Mesenchymal stem cell (in vitro differentiated cells and primary cell): ENCODE results near the gene AMIGO3.
"Not testable (repeated sequence)": the region's sequence is repeated elsewhere in the genome, so short reads cannot be mapped to it uniquely, and the experiment has no call there.

Experiments used
- DNase-seq: peaks from one replicate; pipeline ENCODE4 v3.0.0-alpha.2; 2013
- H2AFZ ChIP-seq: one replicate; pipeline ENCODE4 v1.6.1; 2013; ENCODE audit warnings: low read depth, mild to moderate bottlenecking, control low read depth, inconsistent platforms, low read length, moderate library complexity
- H2AK5ac ChIP-seq: 2 replicates; pipeline ENCODE4 v1.6.1; 2013; ENCODE audit warnings: low read length, moderate library complexity, mild to moderate bottlenecking, inconsistent platforms; ENCODE audit not compliant: severe bottlenecking
- H2BK120ac ChIP-seq: one replicate; pipeline ENCODE4 v1.6.1; 2013; ENCODE audit warnings: low read depth, mild to moderate bottlenecking, inconsistent platforms, low read length, moderate library complexity
- H2BK12ac ChIP-seq, 2 experiments: one replicate each; pipeline ENCODE4 v1.6.1; 2013; ENCODE audit warnings: inconsistent platforms in 2 of 2, low read length in 2 of 2, mild to moderate bottlenecking in 2 of 2, moderate library complexity in 2 of 2, control low read depth in 1 of 2
- H2BK15ac ChIP-seq: one replicate; pipeline ENCODE4 v1.6.1; 2013; ENCODE audit warnings: mild to moderate bottlenecking, low read depth, inconsistent platforms; ENCODE audit not compliant: poor library complexity, severe bottlenecking
- H2BK5ac ChIP-seq: 2 replicates; pipeline ENCODE4 v1.6.1; 2013; ENCODE audit warnings: low read depth, mild to moderate bottlenecking, low read length, control low read depth, inconsistent platforms; ENCODE audit not compliant: poor library complexity, severe bottlenecking
- H3K14ac ChIP-seq, 2 experiments: one replicate each; pipeline ENCODE4 v1.6.1; 2013; ENCODE audit warnings: inconsistent platforms in 2 of 2, low read length in 2 of 2, control low read depth in 1 of 2, mild to moderate bottlenecking in 1 of 2, moderate library complexity in 1 of 2
- H3K18ac ChIP-seq, 2 experiments: one replicate each; pipeline ENCODE4 v1.6.1; 2013; ENCODE audit warnings: inconsistent platforms in 2 of 2, low read length in 2 of 2, control low read depth in 1 of 2, low read depth in 1 of 2, mild to moderate bottlenecking in 1 of 2
- H3K23ac ChIP-seq, 2 experiments: one replicate each; pipeline ENCODE4 v1.6.1; 2013; ENCODE audit warnings: inconsistent platforms in 2 of 2, low read length in 2 of 2, mild to moderate bottlenecking in 2 of 2, moderate library complexity in 2 of 2, control low read depth in 1 of 2
- H3K27ac ChIP-seq: 2 replicates; pipeline ENCODE4 v1.5.1; 2013; ENCODE audit warnings: mild to moderate bottlenecking, moderate library complexity, low read length, control low read depth, inconsistent platforms; ENCODE audit not compliant: poor library complexity, severe bottlenecking
- H3K27me3 ChIP-seq, 2 experiments: 2 replicates each; pipeline versions ENCODE4 v1.6.1 to v1.7.0; 2013; ENCODE audit warnings: low read length in 2 of 2, mild to moderate bottlenecking in 2 of 2, moderate library complexity in 2 of 2, control low read depth in 1 of 2, inconsistent platforms in 1 of 2; ENCODE audit not compliant: control insufficient read depth in 1 of 2, insufficient read depth in 1 of 2
- H3K36me3 ChIP-seq, 2 experiments: 2 replicates each; pipeline versions ENCODE4 v1.6.1 to v1.7.0; 2013; ENCODE audit warnings: low read length in 2 of 2, control low read depth in 1 of 2, inconsistent platforms in 1 of 2, low read depth in 1 of 2, mild to moderate bottlenecking in 1 of 2; ENCODE audit not compliant: insufficient read depth in 2 of 2, control insufficient read depth in 1 of 2
- H3K4ac ChIP-seq, 2 experiments: one replicate each; pipeline ENCODE4 v1.6.1; 2013; ENCODE audit warnings: inconsistent platforms in 2 of 2, low read length in 2 of 2, mild to moderate bottlenecking in 2 of 2, moderate library complexity in 2 of 2, control low read depth in 1 of 2, low read depth in 1 of 2
- H3K4me1 ChIP-seq: 2 replicates; pipeline ENCODE4 v1.6.1; 2013; ENCODE audit warnings: low read depth, low read length, control low read depth; ENCODE audit not compliant: control insufficient read depth, insufficient read depth
- H3K4me2 ChIP-seq: 2 replicates; pipeline ENCODE4 v1.6.1; 2013; ENCODE audit warnings: low read length, mild to moderate bottlenecking, inconsistent platforms; ENCODE audit not compliant: poor library complexity, severe bottlenecking
- H3K4me3 ChIP-seq, 2 experiments: 2 replicates each; pipeline versions ENCODE4 v1.5.1 to v1.7.0; 2013; ENCODE audit warnings: low read length in 2 of 2, mild to moderate bottlenecking in 2 of 2, control low read depth in 1 of 2, low read depth in 1 of 2; ENCODE audit not compliant: insufficient read depth in 1 of 2
- H3K79me1 ChIP-seq: replicated peaks from 2 replicates; pipeline ENCODE4 v1.6.1; 2013; ENCODE audit warnings: mild to moderate bottlenecking, control low read depth, low read length, inconsistent platforms; ENCODE audit not compliant: poor library complexity, severe bottlenecking
- H3K9ac ChIP-seq: 2 replicates; pipeline ENCODE4 v1.7.0; 2013; ENCODE audit warnings: mild to moderate bottlenecking, low read length, moderate library complexity
- H3K9me3 ChIP-seq: 2 replicates; pipeline ENCODE4 v1.7.0; 2013; ENCODE audit warnings: mild to moderate bottlenecking, low read length; ENCODE audit not compliant: control insufficient read depth
- H4K8ac ChIP-seq: one replicate; pipeline ENCODE4 v1.6.1; 2013; ENCODE audit warnings: inconsistent platforms, mild to moderate bottlenecking, low read length, moderate library complexity
- H4K91ac ChIP-seq: one replicate; pipeline ENCODE4 v1.6.1; 2013; ENCODE audit warnings: mild to moderate bottlenecking, low read length, inconsistent platforms
- WGBS: methylation state at CpG from one replicate; pipeline ENCODE4 v1.1.7; 2013; ENCODE audit warnings: mixed read lengths; 5-methylcytosine and 5-hydroxymethylcytosine counted together

Gene AMIGO3

GRCh38 chr3:49699281-49699979 is 20.1 kb downstream of the AMIGO3 start:
- Histone ChIP-seq H3K23ac (no peak overlapping the region), H3K9ac (no peak overlapping the region), H2BK12ac (no peak overlapping the region), H3K36me3 (peaks cover 45 to 73% of the 10 kb centered on the region in 2 experiments), H2AK5ac (no peak overlapping the region), H4K91ac (no peak overlapping the region), H3K18ac (no peak overlapping the region), H2AFZ (no peak overlapping the region), H3K27ac (no peak overlapping the region), H3K9me3 (no peaks in the 10 kb centered on the region), H2BK15ac (no peak overlapping the region), H3K14ac (no peak overlapping the region), H3K4ac (no peak overlapping the region), H3K4me1 (peaks cover 12% of the 10 kb centered on the region), H3K27me3 (no peaks in the 10 kb centered on the region), H4K8ac (no peak overlapping the region), H3K79me1 (peaks cover 7% of the 10 kb centered on the region), H3K4me3 (no peak overlapping the region), H3K4me2 (no peak overlapping the region), H2BK120ac (no peak overlapping the region), H2BK5ac (no peak overlapping the region)
- DNase-seq = no peak
- 94% methylated on average over 11 of the region's 16 CpGs for WGBS

GRCh38 chr3:49695350-49696015 is 24.0 kb downstream of the AMIGO3 start:
- H3K4me2 ChIP-seq, H2AK5ac ChIP-seq, H3K4me3 ChIP-seq, H3K27me3 ChIP-seq, DNase-seq, H3K9me3 ChIP-seq, H3K23ac ChIP-seq, H2BK120ac ChIP-seq, H3K27ac ChIP-seq, H3K14ac ChIP-seq, H3K9ac ChIP-seq, H4K8ac ChIP-seq, H3K18ac ChIP-seq, H2BK15ac ChIP-seq, H2BK5ac ChIP-seq, H3K4ac ChIP-seq, H4K91ac ChIP-seq, H2AFZ ChIP-seq, H2BK12ac ChIP-seq: not testable (repeated sequence)
- peaks cover 18% of the 10 kb centered on the region for H3K4me1 ChIP-seq
- H3K79me1 ChIP-seq = peaks cover 16% of the 10 kb centered on the region
- 93% methylated on average over 4 of the region's 4 CpGs for WGBS
- H3K36me3 ChIP-seq = peaks cover 22 to 40% of the 10 kb centered on the region in 2 experiments

- Histone ChIP-seq H3K79me1 (peaks cover 20% of the 10 kb centered on the region), H3K4me1 (peaks cover 19% of the 10 kb centered on the region), H3K36me3 (peaks cover 14 to 31% of the 10 kb centered on the region in 2 experiments)
- H3K4me2 ChIP-seq, H2AK5ac ChIP-seq, H2BK12ac ChIP-seq, H4K91ac ChIP-seq, H4K8ac ChIP-seq, H3K18ac ChIP-seq, H3K27ac ChIP-seq, H3K14ac ChIP-seq, H2BK5ac ChIP-seq, H3K9ac ChIP-seq, H3K27me3 ChIP-seq, DNase-seq, H3K23ac ChIP-seq, H3K4ac ChIP-seq, H2AFZ ChIP-seq, H2BK15ac ChIP-seq, H3K4me3 ChIP-seq, H2BK120ac ChIP-seq, H3K9me3 ChIP-seq: not testable (repeated sequence)
- 68% methylated on average over 4 of the region's 6 CpGs for WGBS
These were observed 24.9 kb downstream of the AMIGO3 start for GRCh38 chr3:49694409-49695070.

GRCh38 chr3:49691481-49691880 is 28.0 kb downstream of the AMIGO3 start:
- not testable (repeated sequence) for H3K36me3 ChIP-seq, H3K27me3 ChIP-seq, H4K91ac ChIP-seq, DNase-seq, H2BK5ac ChIP-seq, H2BK120ac ChIP-seq, H2AFZ ChIP-seq, H4K8ac ChIP-seq, H2AK5ac ChIP-seq, H2BK12ac ChIP-seq, H3K14ac ChIP-seq, H3K18ac ChIP-seq, H3K4me3 ChIP-seq, H3K27ac ChIP-seq, H3K9ac ChIP-seq, H2BK15ac ChIP-seq, H3K9me3 ChIP-seq, H3K4me2 ChIP-seq, H3K4ac ChIP-seq, H3K23ac ChIP-seq
- peaks cover 15% of the 10 kb centered on the region for H3K79me1 ChIP-seq
- H3K4me1 ChIP-seq = peaks cover 18% of the 10 kb centered on the region
- WGBS = 100% methylated on average over 2 of the region's 3 CpGs
